WI38 (cell line): ENCODE measurements around the gene USP11.

Experiments used
- H3K4me3 ChIP-seq: 2 replicates; pipeline ENCODE4 v1.5.1; 2011; ENCODE audit warnings: low read depth, mild to moderate bottlenecking, control low read depth, low read length
- CTCF ChIP-seq: IDR thresholded peaks from 2 replicates; pipeline ENCODE4 v1.5.1; 2012; ENCODE audit warnings: low read depth, mild to moderate bottlenecking, control low read depth, low read length

USP11 gene

GRCh38 chrX:47206316-47206715 lies 26.5 kb upstream of the USP11 start:
- TF ChIP-seq CTCF = no peak
- no peak overlapping the region for H3K4me3 ChIP-seq

GRCh38 chrX:47208108-47208507 lies 24.7 kb upstream of the USP11 start:
- TF ChIP-seq CTCF = no peak
- H3K4me3 ChIP-seq = no peak overlapping the region

GRCh38 chrX:47209508-47210238 lies 23.1 kb upstream of the USP11 start:
- no peak for TF ChIP-seq CTCF
- no peak overlapping the region for H3K4me3 ChIP-seq

GRCh38 chrX:47210661-47211425 lies 22.0 kb upstream of the USP11 start:
- no peak for TF ChIP-seq CTCF
- no peak overlapping the region for H3K4me3 ChIP-seq

GRCh38 chrX:47212381-47213293 lies 20.2 kb upstream of the USP11 start:
- H3K4me3 ChIP-seq = no peak overlapping the region

GRCh38 chrX:47214435-47215077 lies 18.3 kb upstream of the USP11 start:
- no peak overlapping the region for H3K4me3 ChIP-seq
- TF ChIP-seq CTCF = no peak

More at GRCh38 chrX:47212381-47213293, 20.2 kb upstream of the USP11 start:
- TF ChIP-seq CTCF = no peak
